Bronchial epithelial cell (primary cell): ENCODE results near the gene PTPN6. TPM values are rescaled to one million over a fixed set of nuclear protein-coding genes. Genes with fewer than 3 reads are reported as not detected.

Experiments used
- DNase-seq: peaks from one replicate; pipeline ENCODE4 v3.0.0-alpha.2; 2010; ENCODE audit warnings: low read depth
- FAIRE-seq: peaks from 2 replicates; lab custom pipeline; 2011; peaks lifted over from hg19 to GRCh38; lab: Jason Lieb, UNC
- H3K27me3 ChIP-seq: 2 replicates; pipeline ENCODE4 v1.5.1; 2011; ENCODE audit warnings: low read length; ENCODE audit not compliant: control insufficient read depth, insufficient read depth
- H3K36me3 ChIP-seq: 2 replicates; pipeline ENCODE4 v1.5.1; 2011; ENCODE audit warnings: low read length; ENCODE audit not compliant: control insufficient read depth, insufficient read depth
- H3K4me3 ChIP-seq: 2 replicates; pipeline ENCODE4 v1.5.1; 2011; ENCODE audit warnings: mild to moderate bottlenecking, low read depth, low read length, control low read depth
- CTCF ChIP-seq: IDR thresholded peaks from 2 replicates; pipeline ENCODE4 v1.5.1; 2011; ENCODE audit warnings: mild to moderate bottlenecking, moderate library complexity, low read length, control low read depth, inconsistent platforms; ENCODE audit not compliant: insufficient read depth, severe bottlenecking
- total RNA-seq: library from RNA; depleted of rRNA; stranded (reverse); fragments of >200 nt; gene quantifications from 2 replicates; pipeline ENCODE4 v1.2.1, GENCODE V29; 2014

The PTPN6 gene
- total RNA-seq, 1 donor from 2014 or later: 12.4 TPM

- FAIRE-seq (no peak), DNase-seq (no peak)
- TF ChIP-seq CTCF: no peak
- Histone ChIP-seq H3K27me3 (no peaks in the 10 kb centered on the region), H3K4me3 (no peak overlapping the region), H3K36me3 (peaks cover 8% of the 10 kb centered on the region)
Observed at GRCh38 chr12:6957741-6958608, 6.8 kb downstream of the PTPN6 start.

GRCh38 chr12:6958609-6959057 is 7.5 kb downstream of the PTPN6 start:
- DNase-seq: no peak
- H3K27me3 ChIP-seq: no peaks in the 10 kb centered on the region
- no peak for TF ChIP-seq CTCF
- peaks cover 8% of the 10 kb centered on the region for H3K36me3 ChIP-seq
- no peak for FAIRE-seq
- no peak overlapping the region for H3K4me3 ChIP-seq

GRCh38 chr12:6959058-6959804 is 8.1 kb downstream of the PTPN6 start:
- H3K27me3 ChIP-seq: no peaks in the 10 kb centered on the region
- DNase-seq: no peak
- H3K4me3 ChIP-seq: no peak overlapping the region
- peaks cover 10% of the 10 kb centered on the region for H3K36me3 ChIP-seq
- no peak for FAIRE-seq
- TF ChIP-seq CTCF: no peak

GRCh38 chr12:6959805-6960592 is 8.8 kb downstream of the PTPN6 start:
- H3K36me3 ChIP-seq: peaks cover 14% of the 10 kb centered on the region
- no peak for TF ChIP-seq CTCF
- H3K27me3 ChIP-seq: no peaks in the 10 kb centered on the region
- FAIRE-seq: no peak
- H3K4me3 ChIP-seq: no peak overlapping the region
- DNase-seq: no peak

GRCh38 chr12:6960593-6961277 is 9.6 kb downstream of the PTPN6 start:
- TF ChIP-seq CTCF: no peak
- Histone ChIP-seq H3K27me3 (no peaks in the 10 kb centered on the region), H3K4me3 (no peak overlapping the region), H3K36me3 (peaks cover 19% of the 10 kb centered on the region)
- no peak for FAIRE-seq
- no peak for DNase-seq
